Measurements from ENCODE around the gene ALDOA. TPM values are rescaled to one million over a fixed set of nuclear protein-coding genes. Genes with fewer than 3 reads are reported as not detected.
A peak's percentile ranks its signal among the peaks of the same experiment; 100 is the strongest.

ALDOA gene
- total RNA-seq, 6 donors from 2014 or later: 303 to 964 (median 731) TPM

DNA sequence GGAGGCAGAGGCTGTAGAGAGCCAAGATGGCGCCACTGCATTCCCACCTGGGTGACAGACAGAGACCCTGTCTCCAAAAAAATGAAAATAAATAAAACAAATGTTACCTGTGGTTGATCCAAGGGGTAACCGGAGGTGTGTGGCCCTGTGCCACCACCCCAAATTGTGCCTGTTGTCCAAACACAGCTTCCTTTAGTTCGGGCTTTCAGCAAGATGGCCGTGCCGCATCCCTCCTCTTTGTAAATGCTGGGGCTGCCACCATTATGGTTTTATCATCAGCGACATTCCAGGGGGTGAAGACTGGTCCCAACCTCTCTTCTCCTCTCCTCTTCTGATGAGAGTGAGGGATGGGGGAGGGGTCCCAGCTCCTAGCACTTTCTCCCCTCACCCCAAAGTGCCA is 42.7 kb upstream of the ALDOA start, which contains the start of gene C16orf92:
Gene C16orf92 (plus strand): TSS at position 312 of the 400 bp plus-strand sequence. CDS start 143 bp downstream, outside the sequence.
- Histone ChIP-seq H3K27ac (no peak within 1 kb of the TSS), H3K27me3 (no peaks in the 10 kb centered on the region), H3K4me1 (peaks cover 10 to 14% (median 12%) of the 10 kb centered on the region in 4 donors), H3K9me3 (no peaks in the 10 kb centered on the region), H3K36me3 (no peaks in the 10 kb centered on the region), H3K4me3 (no peak within 1 kb of the TSS)
- DNase-seq (no peak), ATAC-seq (ENCODE audit: low FRiP score in 2 of 2) (no peak)
- WGBS, 2 donors: 82 to 84% methylated on average over 6 of the region's 6 CpGs
- TF ChIP-seq EP300 (IDR thresholded peaks at IDR 0.05) (no peak), POLR2AphosphoS5 (IDR thresholded peaks at IDR 0.05) (no peak), POLR2A (IDR thresholded peaks at IDR 0.05) (no peak)
- TF ChIP-seq, protein P1, sequence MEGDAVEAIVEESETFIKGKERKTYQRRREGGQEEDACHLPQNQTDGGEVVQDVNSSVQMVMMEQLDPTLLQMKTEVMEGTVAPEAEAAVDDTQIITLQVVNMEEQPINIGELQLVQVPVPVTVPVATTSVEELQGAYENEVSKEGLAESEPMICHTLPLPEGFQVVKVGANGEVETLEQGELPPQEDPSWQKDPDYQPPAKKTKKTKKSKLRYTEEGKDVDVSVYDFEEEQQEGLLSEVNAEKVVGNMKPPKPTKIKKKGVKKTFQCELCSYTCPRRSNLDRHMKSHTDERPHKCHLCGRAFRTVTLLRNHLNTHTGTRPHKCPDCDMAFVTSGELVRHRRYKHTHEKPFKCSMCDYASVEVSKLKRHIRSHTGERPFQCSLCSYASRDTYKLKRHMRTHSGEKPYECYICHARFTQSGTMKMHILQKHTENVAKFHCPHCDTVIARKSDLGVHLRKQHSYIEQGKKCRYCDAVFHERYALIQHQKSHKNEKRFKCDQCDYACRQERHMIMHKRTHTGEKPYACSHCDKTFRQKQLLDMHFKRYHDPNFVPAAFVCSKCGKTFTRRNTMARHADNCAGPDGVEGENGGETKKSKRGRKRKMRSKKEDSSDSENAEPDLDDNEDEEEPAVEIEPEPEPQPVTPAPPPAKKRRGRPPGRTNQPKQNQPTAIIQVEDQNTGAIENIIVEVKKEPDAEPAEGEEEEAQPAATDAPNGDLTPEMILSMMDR (IDR thresholded peaks at IDR 0.05): no peak

DNA sequence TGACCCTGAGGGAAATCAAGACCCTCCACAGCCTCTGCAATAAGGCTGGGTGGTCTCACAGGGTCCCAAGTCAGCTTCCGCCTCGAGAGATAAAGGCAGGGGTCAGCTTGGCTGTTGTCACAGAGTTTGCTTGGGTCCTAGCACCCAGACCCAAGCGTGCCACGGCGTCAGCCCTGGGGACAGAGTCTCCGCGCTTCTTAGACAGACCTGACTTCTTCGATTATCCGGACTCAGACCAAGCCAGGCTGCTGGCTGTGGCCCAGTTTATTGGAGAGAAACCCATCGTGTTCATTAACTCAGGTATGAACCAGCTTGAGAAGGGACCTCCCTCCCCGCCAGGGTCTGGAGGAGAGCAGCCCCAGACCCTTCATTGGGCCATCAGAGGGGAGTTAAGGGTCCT is 42.0 kb upstream of the ALDOA start:
- ATAC-seq (ENCODE audit: low FRiP score in 2 of 2) (no peak), DNase-seq (no peak)
- H3K36me3 ChIP-seq: no peaks in the 10 kb centered on the region
- peaks cover 0 to under 1% (median under 1%) of the 10 kb centered on the region in 4 donors for H3K27me3 ChIP-seq
- no peak overlapping the region for H3K4me3 ChIP-seq
- TF ChIP-seq EP300 (IDR thresholded peaks at IDR 0.05) (no peak), POLR2A (IDR thresholded peaks at IDR 0.05) (no peak), POLR2AphosphoS5 (IDR thresholded peaks at IDR 0.05) (no peak)
- TF ChIP-seq, protein P1 (IDR thresholded peaks at IDR 0.05): no peak
- H3K9me3 ChIP-seq: no peaks in the 10 kb centered on the region
- no peak overlapping the region for H3K27ac ChIP-seq
- 80 to 85% methylated on average over 9 to 11 of the region's 11 CpGs for WGBS, 2 donors
- peaks cover 10 to 14% (median 12%) of the 10 kb centered on the region in 4 donors for H3K4me1 ChIP-seq

DNA sequence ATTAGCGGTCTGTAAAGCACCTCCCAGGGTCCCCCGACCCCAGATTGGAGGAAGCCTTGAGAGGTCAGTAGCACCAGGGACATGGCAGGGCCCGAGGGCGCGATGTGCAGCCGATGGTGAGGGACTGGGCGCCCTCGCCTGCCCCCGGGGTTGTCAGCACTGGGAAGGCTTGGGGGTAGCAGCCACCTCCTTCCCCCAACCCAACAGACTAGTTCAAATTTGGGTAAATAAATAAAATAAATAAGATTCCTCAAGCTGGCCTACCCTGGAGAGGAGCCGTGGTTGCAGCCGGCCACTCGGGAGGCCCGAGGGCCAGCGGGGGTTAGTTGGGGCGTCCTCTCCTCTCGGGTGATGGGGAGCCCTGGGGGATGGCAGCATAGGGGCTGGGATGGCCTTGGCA is 41.1 kb upstream of the ALDOA start:
- Histone ChIP-seq H3K27me3 (peaks cover 0 to 9% (median 4%) of the 10 kb centered on the region in 4 donors), H3K4me3 (no peak overlapping the region), H3K36me3 (no peaks in the 10 kb centered on the region), H3K9me3 (no peaks in the 10 kb centered on the region), H3K4me1 (peaks cover 10 to 14% (median 12%) of the 10 kb centered on the region in 4 donors), H3K27ac (no peak overlapping the region)
- 80 to 90% methylated on average over 9 to 15 of the region's 16 CpGs for WGBS, 2 donors
- ATAC-seq (ENCODE audit: low FRiP score in 2 of 2): no peak
- TF ChIP-seq, protein P1 (IDR thresholded peaks at IDR 0.05): no peak
- TF ChIP-seq EP300 (IDR thresholded peaks at IDR 0.05): no peak
- no peak for TF ChIP-seq POLR2A (IDR thresholded peaks at IDR 0.05)
- TF ChIP-seq POLR2AphosphoS5 (IDR thresholded peaks at IDR 0.05): no peak
- peak in 1 of 2 donors; percentile 69 for DNase-seq

DNA sequence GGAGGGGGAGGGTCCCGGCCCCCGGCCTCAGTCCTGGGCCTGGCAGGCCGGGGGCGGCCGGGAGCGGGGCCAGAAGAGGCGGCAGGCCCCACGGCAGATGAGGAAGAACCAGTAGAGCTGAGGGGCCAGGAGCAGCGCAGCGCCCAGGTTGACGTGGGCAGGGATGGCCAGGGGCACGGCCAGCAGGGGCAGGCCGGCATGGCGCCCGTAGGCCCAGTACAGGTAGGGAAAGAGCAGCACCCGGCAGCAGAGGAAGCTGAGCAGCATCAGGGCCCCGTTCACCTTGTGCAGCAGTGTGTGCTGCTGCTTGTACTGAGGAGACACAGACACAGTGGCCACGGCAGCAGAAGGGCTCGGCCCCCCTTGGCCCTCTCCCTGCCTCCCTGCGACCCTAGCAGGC is 40.4 kb upstream of the ALDOA start:
- 83 to 89% methylated on average over 10 to 15 of the region's 20 CpGs for WGBS, 2 donors
- Histone ChIP-seq H3K4me3 (no peak overlapping the region), H3K9me3 (no peaks in the 10 kb centered on the region), H3K27me3 (peaks cover 0 to 13% (median 7%) of the 10 kb centered on the region in 4 donors), H3K36me3 (no peaks in the 10 kb centered on the region), H3K4me1 (peaks cover 10 to 14% (median 12%) of the 10 kb centered on the region in 4 donors), H3K27ac (no peak overlapping the region)
- DNase-seq (peak in 1 of 2 donors; percentile 76), ATAC-seq (ENCODE audit: low FRiP score in 2 of 2) (no peak)
- TF ChIP-seq POLR2AphosphoS5 (IDR thresholded peaks at IDR 0.05): no peak
- no peak for TF ChIP-seq POLR2A (IDR thresholded peaks at IDR 0.05)
- TF ChIP-seq EP300 (IDR thresholded peaks at IDR 0.05): no peak
- TF ChIP-seq, protein P1 (IDR thresholded peaks at IDR 0.05): no peak

DNA sequence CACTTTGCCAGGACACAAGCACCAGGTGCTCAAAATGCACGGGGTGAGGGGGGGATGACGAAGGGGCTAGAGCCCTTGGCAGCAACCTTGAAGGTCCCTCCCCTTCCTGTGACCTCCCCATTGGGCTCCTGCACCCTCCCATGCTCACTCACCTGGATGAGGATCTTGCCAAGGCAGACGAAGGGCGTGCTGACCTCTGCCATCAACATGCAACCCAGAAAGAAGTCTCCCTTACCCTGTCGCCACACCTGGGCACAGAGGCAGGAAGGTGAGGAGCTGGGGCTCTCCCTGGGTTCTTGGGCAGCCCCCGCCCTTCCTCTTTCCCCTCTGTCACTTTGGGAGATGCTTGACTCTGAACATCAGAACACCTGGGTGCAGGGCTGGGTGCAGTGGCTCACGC is 40.0 kb upstream of the ALDOA start:
- TF ChIP-seq, protein P1 (IDR thresholded peaks at IDR 0.05): no peak
- no peak for TF ChIP-seq EP300 (IDR thresholded peaks at IDR 0.05)
- TF ChIP-seq POLR2A (IDR thresholded peaks at IDR 0.05): no peak
- TF ChIP-seq POLR2AphosphoS5 (IDR thresholded peaks at IDR 0.05): no peak
- ATAC-seq (ENCODE audit: low FRiP score in 2 of 2) (no peak), DNase-seq (no peak)
- 70 to 75% methylated on average over 4 to 7 of the region's 7 CpGs for WGBS, 2 donors
- Histone ChIP-seq H3K27me3 (peaks cover 0 to 17% (median 10%) of the 10 kb centered on the region in 4 donors), H3K4me3 (no peak overlapping the region), H3K9me3 (no peaks in the 10 kb centered on the region), H3K4me1 (peaks cover 10 to 17% (median 12%) of the 10 kb centered on the region in 4 donors), H3K27ac (no peak overlapping the region), H3K36me3 (no peaks in the 10 kb centered on the region)
